RWPE1 (cell line): ENCODE data around the gene SLC1A2.

Source experiments
- CTCF ChIA-PET: fragments of 350-600 bp; sonication (Branson Sonifier 250); formaldehyde crosslinking; extraction: SDS; loops from one replicate; lab custom pipeline; 2021; lab: Yijun Ruan, JAX
- POLR2A ChIA-PET: fragments of 400-600 bp; formaldehyde crosslinking; extraction: SDS; loops from one replicate; lab custom pipeline; 2020; ENCODE audit warnings: antibody characterized with exemption; ENCODE audit not compliant: low non-redundant PET; lab: Yijun Ruan, JAX
- DNase-seq: peaks from one replicate; pipeline ENCODE4 v3.0.0; 2012; ENCODE audit warnings: low spot score
- H3K27ac ChIP-seq: fragments of 450-650 bp; 2 replicates; pipeline ENCODE4 v1.5.1; 2017
- TF ChIP-seq, protein P1 (sequence below): fragments of 450-650 bp; conservative IDR thresholded peaks from 2 replicates; pipeline ENCODE4 v1.5.1; 2017; ENCODE audit warnings: low read depth, mild to moderate bottlenecking

The SLC1A2 gene

DNA sequence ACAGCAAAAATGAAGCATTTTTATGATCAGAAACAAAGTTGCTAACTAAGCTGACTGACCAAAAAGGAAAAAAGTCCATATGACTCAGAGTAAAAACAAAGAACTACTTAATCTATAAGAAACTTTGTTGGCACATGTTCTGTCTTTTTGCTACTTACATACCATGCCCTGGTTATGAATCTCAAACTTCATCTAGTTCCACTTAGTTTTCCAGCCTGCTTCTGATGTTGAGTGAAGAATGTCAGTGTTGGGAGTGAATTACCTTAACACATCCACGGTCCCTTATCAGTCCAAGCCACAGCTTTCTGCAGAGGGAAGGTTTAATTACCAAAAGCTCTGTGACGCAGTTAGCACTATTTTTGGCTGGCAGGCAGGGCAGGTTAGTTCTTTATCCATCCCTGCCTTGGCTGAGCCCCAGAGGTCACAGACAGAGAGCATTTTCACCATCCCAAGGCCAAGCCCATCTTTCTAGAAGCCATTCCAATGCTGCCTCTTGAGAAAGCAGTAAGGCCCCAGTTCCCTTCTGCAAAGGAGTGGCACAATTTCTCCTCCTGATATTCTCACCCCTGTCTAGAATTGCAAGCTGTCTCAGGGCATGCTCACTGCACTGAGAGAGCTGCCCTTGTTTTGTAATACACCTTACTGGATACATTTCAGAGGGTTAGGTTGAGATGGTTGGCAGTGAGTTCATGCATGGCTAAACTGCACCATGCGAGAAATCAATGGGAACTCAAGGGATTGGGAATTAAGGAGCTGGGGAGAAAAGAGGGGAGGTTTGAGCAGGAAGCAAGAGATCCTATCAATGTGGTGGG, 67.1 kb downstream of the SLC1A2 start:
- DNase-seq = peak; percentile 38
- ChIA-PET CTCF (no interaction called here), POLR2A (no interaction called here)
- TF ChIP-seq, protein P1, sequence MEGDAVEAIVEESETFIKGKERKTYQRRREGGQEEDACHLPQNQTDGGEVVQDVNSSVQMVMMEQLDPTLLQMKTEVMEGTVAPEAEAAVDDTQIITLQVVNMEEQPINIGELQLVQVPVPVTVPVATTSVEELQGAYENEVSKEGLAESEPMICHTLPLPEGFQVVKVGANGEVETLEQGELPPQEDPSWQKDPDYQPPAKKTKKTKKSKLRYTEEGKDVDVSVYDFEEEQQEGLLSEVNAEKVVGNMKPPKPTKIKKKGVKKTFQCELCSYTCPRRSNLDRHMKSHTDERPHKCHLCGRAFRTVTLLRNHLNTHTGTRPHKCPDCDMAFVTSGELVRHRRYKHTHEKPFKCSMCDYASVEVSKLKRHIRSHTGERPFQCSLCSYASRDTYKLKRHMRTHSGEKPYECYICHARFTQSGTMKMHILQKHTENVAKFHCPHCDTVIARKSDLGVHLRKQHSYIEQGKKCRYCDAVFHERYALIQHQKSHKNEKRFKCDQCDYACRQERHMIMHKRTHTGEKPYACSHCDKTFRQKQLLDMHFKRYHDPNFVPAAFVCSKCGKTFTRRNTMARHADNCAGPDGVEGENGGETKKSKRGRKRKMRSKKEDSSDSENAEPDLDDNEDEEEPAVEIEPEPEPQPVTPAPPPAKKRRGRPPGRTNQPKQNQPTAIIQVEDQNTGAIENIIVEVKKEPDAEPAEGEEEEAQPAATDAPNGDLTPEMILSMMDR = no peak
- peak overlapping the region; percentile 82 for H3K27ac ChIP-seq

DNA sequence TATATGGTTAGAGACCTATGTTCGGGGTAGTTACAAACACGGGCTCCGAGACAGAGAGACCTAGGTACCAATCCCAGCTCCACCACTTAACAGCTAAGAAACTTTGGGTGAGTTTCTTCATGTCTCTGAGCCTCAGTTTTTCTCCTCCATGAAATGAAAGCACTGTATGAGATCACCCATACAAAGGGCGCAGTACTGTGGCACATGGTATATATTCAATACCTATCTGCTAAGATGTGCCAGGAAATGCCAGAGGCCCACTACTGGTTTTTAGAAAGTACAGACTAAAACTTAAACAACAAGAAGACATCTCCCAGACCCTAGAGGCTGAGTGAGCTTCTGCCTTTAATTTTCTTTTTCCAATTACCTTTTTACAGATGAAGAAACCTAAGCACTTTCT, 69.5 kb downstream of the SLC1A2 start:
- TF ChIP-seq, protein P1 = no peak
- DNase-seq = no peak
- H3K27ac ChIP-seq = no peak overlapping the region
- CTCF ChIA-PET = interaction anchor here (1.0 kb wide), 1 partner anchor 113 kb away, joined by 3 read pairs; no protein-coding TSS in a partner anchor
- POLR2A ChIA-PET = no interaction called here

DNA sequence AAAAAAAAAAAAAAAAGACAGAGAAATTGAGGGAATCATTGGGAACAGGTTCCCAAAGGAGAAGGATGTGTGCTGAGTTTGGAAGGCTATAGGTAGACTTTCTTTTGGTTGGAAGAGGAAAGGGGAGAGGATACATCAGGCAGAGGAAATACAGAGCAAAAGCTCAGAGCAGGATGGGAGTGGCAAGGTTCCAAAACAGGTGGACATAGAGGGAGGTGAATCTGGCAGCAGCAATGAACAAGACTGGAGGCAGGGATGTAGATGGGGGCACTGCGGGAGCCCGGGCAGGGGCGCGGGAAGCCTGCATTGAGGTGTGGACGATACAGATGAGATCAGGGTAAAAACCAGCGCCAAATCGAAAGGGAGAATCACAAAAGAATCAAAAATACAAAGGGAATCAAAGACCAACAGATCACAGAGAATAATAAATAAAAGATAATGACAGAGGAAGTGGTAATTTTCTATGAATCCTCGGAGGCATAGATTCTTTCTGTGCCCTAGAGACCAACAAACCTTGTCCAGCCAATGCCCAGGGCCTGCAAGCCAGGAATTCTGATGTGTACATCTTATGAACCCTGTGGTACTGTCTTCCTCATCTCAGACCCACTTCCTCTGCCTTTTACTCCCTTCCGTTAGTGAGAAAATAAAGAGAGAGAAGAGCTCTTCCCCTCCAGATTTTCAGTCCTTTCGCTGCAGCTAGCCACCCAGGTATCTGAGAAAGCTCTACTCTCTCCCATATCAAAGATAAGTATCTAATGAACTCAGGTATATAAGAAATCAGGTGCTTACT, 70.3 kb downstream of the SLC1A2 start:
- DNase-seq = no peak
- TF ChIP-seq, protein P1 = no peak
- H3K27ac ChIP-seq = no peak overlapping the region
- POLR2A ChIA-PET = no interaction called here
- CTCF ChIA-PET = interaction anchor here (0.6 to 1.0 kb wide), 3 partner anchors 60 to 630 kb away, joined by 3 to 5 read pairs (median 4); no protein-coding TSS in a partner anchor

DNA sequence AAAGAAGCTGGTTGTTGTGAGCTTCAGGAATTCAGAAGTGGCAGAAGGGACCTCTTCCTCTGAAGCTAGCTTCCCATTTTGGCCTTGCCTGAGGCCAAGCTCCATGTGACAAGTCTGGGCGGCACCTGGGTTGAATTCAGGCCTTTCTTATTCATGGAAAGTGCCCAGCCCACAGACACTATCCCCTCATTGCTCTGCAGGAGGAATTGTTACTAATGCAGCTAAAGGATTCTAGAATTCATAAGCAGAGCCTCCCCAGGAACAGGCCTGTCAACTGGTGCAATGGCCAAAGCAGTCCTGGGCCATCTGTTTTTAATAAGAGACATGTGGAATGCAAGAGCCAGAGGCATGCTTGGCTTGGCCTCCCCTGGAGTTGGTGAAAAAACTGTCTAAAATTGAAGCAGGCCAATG, 71.4 kb downstream of the SLC1A2 start:
- no peak overlapping the region; the same call in 1 of the 2 replicates for H3K27ac ChIP-seq
- CTCF ChIA-PET = interaction anchor here (0.6 kb wide), 1 partner anchor 81 kb away, joined by 3 read pairs; no protein-coding TSS in a partner anchor
- no peak for DNase-seq
- POLR2A ChIA-PET = no interaction called here
- TF ChIP-seq, protein P1 = no peak

DNA sequence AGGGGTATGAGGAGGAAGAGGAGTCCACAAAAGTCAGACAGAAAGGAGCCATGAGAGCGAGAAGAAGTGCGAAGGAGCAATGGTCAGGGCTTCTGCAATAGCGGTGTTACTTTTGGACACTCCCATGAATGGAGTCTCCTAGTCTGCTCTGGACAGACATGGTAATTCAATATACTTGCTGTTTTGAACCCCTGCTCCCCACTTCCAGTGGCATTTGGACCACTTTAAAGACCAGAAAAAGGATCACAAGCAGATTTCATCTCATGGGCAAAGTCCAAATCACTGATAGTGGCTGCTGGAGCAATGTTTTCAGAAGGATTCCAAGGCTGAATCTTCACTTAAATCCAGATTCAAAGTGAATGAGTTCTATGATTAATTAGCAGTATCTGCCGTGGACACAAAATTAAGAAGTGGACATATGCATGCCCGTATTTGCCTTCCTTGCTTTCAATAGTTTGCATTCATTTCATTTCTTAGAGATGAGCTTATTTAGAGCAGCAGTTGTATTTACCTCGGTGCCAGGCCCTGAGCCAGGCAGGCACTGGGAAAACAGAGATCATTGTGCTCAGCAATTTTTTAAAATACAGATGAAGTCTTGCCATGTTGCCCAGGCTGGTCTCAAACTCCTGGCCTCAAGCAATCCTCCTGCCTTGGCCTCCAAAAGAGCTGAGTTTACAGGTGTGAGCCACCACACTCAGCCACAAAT, 72.0 kb downstream of the SLC1A2 start:
- TF ChIP-seq, protein P1 = no peak
- DNase-seq = no peak
- ChIA-PET POLR2A (no interaction called here), CTCF (interaction anchor here (0.6 kb wide), 2 partner anchors 80 to 144 kb away, joined by 3 read pairs; no protein-coding TSS in a partner anchor)
- H3K27ac ChIP-seq = no peak overlapping the region; the same call in 1 of the 2 replicates
